DMS 273 (cell line): Measurements from ENCODE around the gene TNFAIP8L3.

Source experiments
- DNase-seq: peaks from one replicate; lab custom pipeline; 2025; ENCODE audit not compliant: unreplicated experiment; lab: John Stamatoyannopoulos, UW

TNFAIP8L3 gene

GRCh38 chr15:51090753-51091152 lies 4.0 kb downstream of the TNFAIP8L3 start:
- DNase-seq, result no peak

- no peak for DNase-seq
Observed at GRCh38 chr15:51089699-51090453, 4.8 kb downstream of the TNFAIP8L3 start.

- no peak for DNase-seq
Observed at GRCh38 chr15:51089041-51089440, 5.7 kb downstream of the TNFAIP8L3 start.

GRCh38 chr15:51088585-51088984 lies 6.1 kb downstream of the TNFAIP8L3 start:
- no peak for DNase-seq

GRCh38 chr15:51087513-51087912 lies 7.2 kb downstream of the TNFAIP8L3 start:
- no peak for DNase-seq

- DNase-seq, result no peak
Observed at GRCh38 chr15:51086409-51086808, 8.3 kb downstream of the TNFAIP8L3 start.

- no peak for DNase-seq
Observed at GRCh38 chr15:51085764-51086163, 8.9 kb downstream of the TNFAIP8L3 start.

- no peak for DNase-seq
Observed at GRCh38 chr15:51083641-51084166, 11.0 kb downstream of the TNFAIP8L3 start.

GRCh38 chr15:51082246-51082645 lies 12.5 kb downstream of the TNFAIP8L3 start:
- DNase-seq, result no peak

- no peak for DNase-seq
Observed at GRCh38 chr15:51080286-51080685, 14.4 kb downstream of the TNFAIP8L3 start.

GRCh38 chr15:51079226-51079625 lies 15.5 kb downstream of the TNFAIP8L3 start:
- DNase-seq, result no peak

GRCh38 chr15:51077221-51078153 lies 17.2 kb downstream of the TNFAIP8L3 start:
- no peak for DNase-seq

GRCh38 chr15:51076524-51077220 lies 18.0 kb downstream of the TNFAIP8L3 start:
- DNase-seq, result no peak

GRCh38 chr15:51075826-51076523 lies 18.7 kb downstream of the TNFAIP8L3 start:
- no peak for DNase-seq

- DNase-seq, result no peak
Observed at GRCh38 chr15:51075364-51075763, 19.3 kb downstream of the TNFAIP8L3 start.

GRCh38 chr15:51074926-51075325 lies 19.8 kb downstream of the TNFAIP8L3 start:
- DNase-seq, result no peak

- no peak for DNase-seq
Observed at GRCh38 chr15:51071578-51071977, 23.1 kb downstream of the TNFAIP8L3 start.

GRCh38 chr15:51069983-51070382 lies 24.7 kb downstream of the TNFAIP8L3 start:
- DNase-seq, result no peak

GRCh38 chr15:51067510-51067909 lies 27.2 kb downstream of the TNFAIP8L3 start:
- no peak for DNase-seq

- DNase-seq, result no peak
Observed at GRCh38 chr15:51065781-51066180, 28.9 kb downstream of the TNFAIP8L3 start.

GRCh38 chr15:51065261-51065660 lies 29.4 kb downstream of the TNFAIP8L3 start:
- no peak for DNase-seq
